NCI-H82 treated with DMSO at 0.1 percent for 48 hours (cell line): ENCODE measurements around the gene SLC25A4.
A peak's percentile ranks its signal among the peaks of the same experiment; 100 is the strongest.
"Not testable (repeated sequence)": the region's sequence is repeated elsewhere in the genome, so short reads cannot be mapped to it uniquely, and the experiment has no call there.

ENCODE experiments used
- DNase-seq: peaks from one replicate; lab custom pipeline; 2025; ENCODE audit not compliant: unreplicated experiment; lab: John Stamatoyannopoulos, UW

SLC25A4 gene

GRCh38 chr4:185142912-185143600 lies at the start of gene SLC25A4:
Gene SLC25A4 (plus strand): TSS chr4:185143266. CDS start chr4:185143373, 107 bp downstream.
- DNase-seq: peak; percentile 10

DNA sequence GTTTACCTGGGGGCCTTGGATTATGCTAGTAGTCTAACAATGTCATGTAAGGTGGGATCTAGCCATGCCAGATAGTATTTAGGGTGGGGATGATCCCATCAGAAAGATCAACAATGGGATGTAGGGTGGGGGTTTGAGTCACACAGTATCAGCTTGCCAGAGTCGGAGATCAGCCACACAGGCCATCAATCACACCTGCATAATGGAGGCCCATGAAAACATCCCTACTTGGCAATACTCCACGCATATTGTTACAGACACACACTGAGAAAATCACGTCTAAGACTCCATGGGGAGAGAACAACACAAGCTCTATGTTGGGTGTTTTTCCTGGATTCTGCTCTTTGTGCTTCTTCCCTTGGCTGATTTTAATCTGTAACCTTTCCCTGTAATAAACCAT lies 49.5 kb upstream of the SLC25A4 start:
- no peak for DNase-seq

- no peak for DNase-seq
These were observed 46.9 kb upstream of the SLC25A4 start for GRCh38 chr4:185096032-185096653.

GRCh38 chr4:185098474-185098873 lies 44.6 kb upstream of the SLC25A4 start:
- no peak for DNase-seq

GRCh38 chr4:185099024-185099682 lies 43.9 kb upstream of the SLC25A4 start:
- no peak for DNase-seq

- DNase-seq: no peak
These were observed 43.1 kb upstream of the SLC25A4 start for GRCh38 chr4:185099940-185100339.

- DNase-seq: no peak
These were observed 42.6 kb upstream of the SLC25A4 start for GRCh38 chr4:185100423-185100822.

- DNase-seq: no peak
These were observed 41.6 kb upstream of the SLC25A4 start for GRCh38 chr4:185101354-185101890.

DNA sequence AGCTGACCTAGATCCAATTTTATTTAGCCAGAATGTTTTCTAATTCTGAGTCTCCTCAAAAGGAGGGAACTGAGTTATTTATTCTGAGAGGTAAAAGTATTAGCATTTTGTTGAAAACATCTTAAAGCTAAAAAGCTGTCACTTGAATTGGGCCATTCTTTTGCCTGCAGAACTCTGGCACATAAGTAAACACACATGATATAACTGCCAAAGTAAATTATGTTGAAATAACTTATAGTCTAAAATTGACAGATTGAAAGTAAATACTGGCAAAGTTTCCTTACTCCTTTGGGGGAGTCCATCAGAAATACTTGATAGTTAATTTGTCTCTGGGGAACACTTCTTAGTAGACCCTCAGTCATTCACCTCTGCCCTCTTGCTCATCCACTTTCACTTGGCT lies 38.3 kb upstream of the SLC25A4 start:
- no peak for DNase-seq

GRCh38 chr4:185106353-185106752 lies 36.7 kb upstream of the SLC25A4 start:
- no peak for DNase-seq

DNA sequence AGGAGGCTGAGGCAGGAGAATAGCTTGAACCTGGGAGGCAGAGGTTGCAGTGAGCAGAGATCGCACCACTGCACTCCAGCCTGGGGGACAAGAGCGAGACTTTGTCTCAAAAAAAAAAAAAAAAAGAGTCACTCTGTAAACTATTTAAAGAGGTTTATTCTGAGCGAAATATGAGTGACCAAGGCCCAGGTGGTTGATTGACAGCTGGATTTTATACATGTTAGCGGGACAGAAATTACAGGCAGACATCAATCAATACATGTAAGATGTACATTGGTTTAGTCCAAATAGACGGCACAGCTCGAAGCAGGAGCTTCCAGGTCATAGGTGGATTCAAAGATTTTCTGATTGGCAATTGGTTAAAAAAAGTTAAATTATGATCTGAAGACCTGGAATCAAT lies 35.5 kb upstream of the SLC25A4 start:
- not testable (repeated sequence) for DNase-seq

- no peak for DNase-seq
These were observed 34.9 kb upstream of the SLC25A4 start for GRCh38 chr4:185108185-185108584.

DNA sequence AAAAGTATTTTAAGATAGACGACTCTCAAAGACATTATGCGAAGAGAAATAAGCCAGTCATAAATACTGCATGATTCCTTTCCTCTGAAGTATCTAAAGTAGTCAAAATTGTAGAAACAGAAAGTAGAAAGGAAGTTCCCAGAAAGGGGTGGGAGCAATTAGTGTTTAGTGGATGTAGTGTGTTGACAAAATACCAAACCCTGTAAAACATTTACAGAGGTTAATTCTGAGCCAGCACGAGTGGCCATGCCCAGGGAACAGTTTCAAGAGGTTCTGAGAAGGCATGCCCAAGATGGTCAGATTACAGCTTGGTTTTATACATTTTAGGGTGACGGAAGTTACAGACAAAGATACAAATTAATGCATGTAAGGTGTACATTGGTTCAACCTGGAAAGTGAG lies 34.4 kb upstream of the SLC25A4 start:
- DNase-seq: no peak

DNA sequence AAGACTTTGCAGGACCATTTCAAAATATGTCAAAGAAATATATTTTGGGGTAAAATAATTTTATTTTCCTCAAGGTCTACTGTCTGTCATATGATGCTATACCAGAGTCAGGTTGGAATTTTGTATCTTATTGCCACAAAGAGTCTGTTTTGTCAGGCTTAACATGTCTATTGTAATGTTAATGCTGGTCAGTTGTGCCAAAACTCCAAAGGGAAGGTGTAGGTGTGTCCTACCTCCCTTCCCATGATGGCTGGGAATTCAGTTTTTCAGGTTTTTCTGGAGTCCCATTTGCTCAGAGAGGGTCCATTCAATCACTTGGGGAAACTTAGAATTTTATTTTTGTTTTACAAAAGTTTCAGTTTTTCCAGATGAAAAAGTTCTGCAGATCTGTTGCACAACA lies 33.3 kb upstream of the SLC25A4 start:
- DNase-seq: no peak

DNA sequence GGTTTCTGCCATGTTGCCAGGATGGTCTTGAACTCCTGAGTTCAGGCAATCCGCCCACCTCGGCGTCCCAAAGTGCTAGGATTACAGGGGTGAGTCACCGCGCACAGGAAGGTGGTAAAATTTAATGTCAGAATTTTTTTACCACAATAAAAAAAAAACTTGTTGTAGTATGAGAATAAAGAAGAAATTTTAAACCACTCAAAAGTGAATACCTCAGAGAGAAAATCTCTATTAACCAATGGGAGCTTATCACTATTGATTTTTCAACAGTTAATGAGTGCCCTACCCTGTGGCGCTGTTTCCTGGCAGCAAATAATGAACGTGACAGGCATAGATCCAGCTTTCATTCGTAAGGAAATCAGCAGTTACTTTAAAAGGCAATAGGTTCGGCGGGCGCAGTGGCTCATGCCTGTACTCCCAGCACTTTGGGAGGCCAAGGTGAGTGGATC lies 32.7 kb upstream of the SLC25A4 start:
- DNase-seq: no peak

DNA sequence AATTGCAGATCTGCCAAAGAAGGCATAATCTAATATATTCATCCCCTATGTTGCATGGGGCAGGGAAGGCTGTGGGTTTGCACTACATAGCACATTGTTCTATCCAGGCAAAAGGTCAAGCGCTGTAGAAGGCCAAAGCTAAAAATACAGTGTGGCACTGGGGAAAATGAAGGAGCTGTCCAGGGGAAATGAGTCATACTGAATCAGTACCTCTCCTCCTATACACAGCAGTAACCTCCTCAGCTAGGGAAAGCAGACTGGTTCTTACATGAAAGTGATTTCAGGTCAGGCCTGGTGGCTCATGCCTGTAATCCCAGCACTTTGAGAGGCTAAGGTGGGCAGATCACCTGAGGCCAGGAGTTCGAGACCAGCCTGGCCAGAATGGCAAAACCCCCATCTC lies 31.0 kb upstream of the SLC25A4 start:
- DNase-seq: no peak

- DNase-seq: no peak
These were observed 29.7 kb upstream of the SLC25A4 start for GRCh38 chr4:185113340-185113739.

DNA sequence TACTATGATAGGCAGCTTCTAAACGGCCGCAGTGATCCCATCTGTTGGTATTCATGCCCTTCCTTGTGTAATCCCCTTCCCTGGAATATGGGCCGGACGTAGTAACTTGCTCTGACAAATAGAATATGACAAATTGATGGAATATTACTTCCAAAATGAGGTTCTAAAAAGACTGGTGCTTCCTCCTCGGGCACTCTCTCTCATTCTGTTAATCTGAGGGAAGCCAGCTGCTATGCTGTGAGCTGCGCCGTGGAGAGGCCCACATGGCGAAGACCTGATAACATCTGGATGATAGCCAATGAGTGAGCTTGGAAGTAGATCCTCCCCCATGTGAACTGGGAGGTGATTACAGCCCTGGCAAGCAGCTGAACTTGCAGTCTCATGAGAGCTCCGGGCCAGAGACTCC lies 27.2 kb upstream of the SLC25A4 start:
- DNase-seq: peak; percentile 81

- no peak for DNase-seq
These were observed 25.6 kb upstream of the SLC25A4 start for GRCh38 chr4:185117300-185117934.

- no peak for DNase-seq
These were observed 24.2 kb upstream of the SLC25A4 start for GRCh38 chr4:185118876-185119275.

- DNase-seq: not testable (repeated sequence)
These were observed 23.6 kb upstream of the SLC25A4 start for GRCh38 chr4:185119467-185119866.
